Measurements from ENCODE around the gene C11orf71.

C11orf71 gene

DNA sequence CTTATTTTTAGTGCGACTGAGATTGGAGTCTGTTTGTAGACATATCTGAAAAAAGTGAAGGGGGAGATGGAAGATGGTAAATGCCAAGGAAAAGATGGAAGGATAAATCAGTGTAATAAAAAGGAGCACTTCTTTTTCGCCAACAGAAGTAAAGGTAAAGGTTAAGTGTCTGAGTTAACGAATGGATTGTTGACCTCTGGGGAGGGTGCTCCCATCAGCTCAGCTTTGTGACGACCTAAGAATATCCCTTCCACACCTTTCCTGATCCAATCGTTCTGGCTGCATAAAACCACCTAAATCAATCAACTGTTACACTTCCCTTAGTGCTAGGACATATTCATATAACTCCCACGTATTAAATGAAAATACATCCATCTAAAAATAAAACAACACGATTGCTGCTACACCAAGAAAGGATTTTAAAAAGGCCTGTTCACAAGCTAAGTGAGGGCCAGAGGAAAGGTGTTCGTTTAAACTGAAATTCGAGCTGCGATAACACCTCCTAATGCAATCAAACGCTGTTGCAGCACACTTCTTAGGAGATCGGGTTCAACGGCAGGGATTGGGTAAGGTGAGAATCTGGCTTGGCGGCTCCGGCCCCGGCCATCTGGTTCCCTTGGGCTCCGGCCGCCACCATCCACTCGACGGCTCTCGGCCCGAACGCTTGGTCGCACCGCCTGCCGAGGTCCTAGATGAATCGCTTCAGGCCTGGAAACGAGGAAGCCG, 658 bp downstream of the C11orf71 start:
- no peaks in the 10 kb centered on the region for H3K36me3 ChIP-seq (ENCODE audit: control insufficient read depth in 2 of 2, insufficient read depth in 2 of 2, low read length in 2 of 2)
- H3K9me3 ChIP-seq (ENCODE audit: control insufficient read depth in 2 of 2, low read length in 2 of 2), result no peaks in the 10 kb centered on the region
- no peaks in the 10 kb centered on the region for H3K27me3 ChIP-seq (ENCODE audit: control insufficient read depth in 1 of 2, insufficient read depth in 2 of 2, low read length in 2 of 2)
- H3K9ac ChIP-seq (ENCODE audit: low read length in 2 of 2), result peak overlapping the region; percentile 99
- peak overlapping the region; percentile 98 for H3K27ac ChIP-seq (ENCODE audit: low read length)
- peak overlapping the region; percentile 88 to 98 for H3K4me3 ChIP-seq (ENCODE audit: low read length in 2 of 2)
- H3K4me1 ChIP-seq (ENCODE audit: control insufficient read depth, insufficient read depth, low read length), result no peaks in the 10 kb centered on the region

DNA sequence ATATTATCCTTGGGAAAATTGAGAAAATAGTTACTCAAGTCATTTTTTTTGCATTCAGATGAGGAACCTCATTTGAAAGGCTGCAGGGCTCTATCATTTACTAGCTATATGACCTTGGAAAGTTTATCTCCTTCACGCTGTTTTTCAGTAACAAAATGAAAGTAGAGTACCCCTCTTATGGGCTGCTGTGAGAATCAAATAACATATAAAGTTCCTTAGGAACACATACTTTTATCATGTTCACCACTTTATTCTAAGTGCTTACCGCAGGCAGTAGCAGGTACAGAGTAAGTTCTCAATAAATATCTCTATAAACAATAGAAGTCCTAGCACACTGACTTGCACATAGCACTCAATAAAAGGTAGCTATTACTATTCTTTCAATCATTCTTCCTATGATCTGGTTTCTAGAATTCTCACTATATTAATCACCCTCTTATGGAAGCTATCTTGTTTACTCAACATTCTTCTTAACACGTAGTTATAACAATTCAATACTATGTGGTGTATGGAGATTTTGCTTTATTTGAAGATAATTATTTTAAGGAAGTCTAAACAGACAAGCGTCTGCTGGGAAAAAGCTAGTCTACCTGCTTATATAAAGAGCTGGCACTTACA, 1.9 kb downstream of the C11orf71 start:
- H3K36me3 ChIP-seq (ENCODE audit: control insufficient read depth in 2 of 2, insufficient read depth in 2 of 2, low read length in 2 of 2), result no peaks in the 10 kb centered on the region
- H3K27me3 ChIP-seq (ENCODE audit: control insufficient read depth in 1 of 2, insufficient read depth in 2 of 2, low read length in 2 of 2), result no peaks in the 10 kb centered on the region
- H3K27ac ChIP-seq (ENCODE audit: low read length), result no peak overlapping the region
- H3K9me3 ChIP-seq (ENCODE audit: control insufficient read depth in 2 of 2, low read length in 2 of 2), result no peaks in the 10 kb centered on the region
- no peak overlapping the region for H3K4me3 ChIP-seq (ENCODE audit: low read length in 2 of 2)
- H3K4me1 ChIP-seq (ENCODE audit: control insufficient read depth, insufficient read depth, low read length), result no peaks in the 10 kb centered on the region
- H3K9ac ChIP-seq (ENCODE audit: low read length in 2 of 2), result peak overlapping the region in 1 of 2 donors; percentile 99

DNA sequence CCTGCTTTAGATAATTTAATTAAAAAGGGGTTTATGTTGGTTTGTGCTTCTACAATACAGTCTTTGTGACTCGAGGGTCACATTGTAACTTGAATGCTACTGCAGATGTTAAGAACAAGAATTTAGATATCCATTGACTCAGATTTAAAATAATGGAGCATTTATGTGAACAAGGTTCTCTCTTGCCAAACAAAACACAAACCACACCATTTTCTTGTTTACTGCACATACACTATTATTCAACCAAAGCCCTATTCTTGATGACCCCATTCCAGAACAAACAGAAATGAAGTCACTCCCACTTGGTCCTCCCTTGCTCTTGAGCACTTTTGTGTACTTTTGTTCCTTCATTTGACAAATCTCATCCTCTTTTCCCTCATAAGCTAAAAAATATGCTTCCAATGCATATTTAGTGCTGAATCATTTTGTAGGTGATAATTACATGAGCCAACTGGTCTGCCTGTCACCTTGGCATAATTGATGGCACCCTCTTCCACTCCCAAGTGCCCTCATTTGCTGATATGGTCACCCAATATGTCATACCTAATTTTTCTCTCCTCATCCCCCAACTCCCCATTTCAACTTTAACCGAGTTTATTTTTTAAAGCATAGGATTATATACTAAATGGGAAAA, 2.8 kb downstream of the C11orf71 start:
- Histone ChIP-seq H3K4me3 (ENCODE audit: low read length in 2 of 2) (no peak overlapping the region), H3K27me3 (ENCODE audit: control insufficient read depth in 1 of 2, insufficient read depth in 2 of 2, low read length in 2 of 2) (no peaks in the 10 kb centered on the region), H3K4me1 (ENCODE audit: control insufficient read depth, insufficient read depth, low read length) (no peaks in the 10 kb centered on the region), H3K9me3 (ENCODE audit: control insufficient read depth in 2 of 2, low read length in 2 of 2) (no peaks in the 10 kb centered on the region), H3K27ac (ENCODE audit: low read length) (no peak overlapping the region), H3K9ac (ENCODE audit: low read length in 2 of 2) (no peak overlapping the region), H3K36me3 (ENCODE audit: control insufficient read depth in 2 of 2, insufficient read depth in 2 of 2, low read length in 2 of 2) (no peaks in the 10 kb centered on the region)

DNA sequence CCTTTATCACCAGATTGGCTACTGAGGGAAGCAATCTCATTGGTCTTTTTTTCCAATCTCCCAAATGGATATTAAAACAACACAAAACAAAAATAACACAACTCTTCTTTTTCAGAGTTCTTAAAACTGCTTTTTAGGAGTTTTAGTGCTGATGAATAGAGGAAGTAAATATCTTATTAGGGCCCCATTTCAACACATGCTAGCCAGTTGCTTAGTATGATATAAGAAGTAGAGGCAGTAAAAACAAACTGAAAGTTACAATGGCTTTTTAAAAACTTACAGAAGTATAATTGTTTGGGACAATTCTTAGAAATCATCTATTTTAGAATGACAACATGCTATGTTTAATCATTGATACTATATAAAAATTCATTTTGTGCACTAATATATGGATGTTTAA, 3.4 kb downstream of the C11orf71 start:
- H3K9ac ChIP-seq (ENCODE audit: low read length in 2 of 2), result no peak overlapping the region
- H3K27ac ChIP-seq (ENCODE audit: low read length), result no peak overlapping the region
- no peaks in the 10 kb centered on the region for H3K36me3 ChIP-seq (ENCODE audit: control insufficient read depth in 2 of 2, insufficient read depth in 2 of 2, low read length in 2 of 2)
- H3K9me3 ChIP-seq (ENCODE audit: control insufficient read depth in 2 of 2, low read length in 2 of 2), result no peaks in the 10 kb centered on the region
- no peaks in the 10 kb centered on the region for H3K27me3 ChIP-seq (ENCODE audit: control insufficient read depth in 1 of 2, insufficient read depth in 2 of 2, low read length in 2 of 2)
- H3K4me1 ChIP-seq (ENCODE audit: control insufficient read depth, insufficient read depth, low read length), result no peaks in the 10 kb centered on the region
- H3K4me3 ChIP-seq (ENCODE audit: low read length in 2 of 2), result no peak overlapping the region

DNA sequence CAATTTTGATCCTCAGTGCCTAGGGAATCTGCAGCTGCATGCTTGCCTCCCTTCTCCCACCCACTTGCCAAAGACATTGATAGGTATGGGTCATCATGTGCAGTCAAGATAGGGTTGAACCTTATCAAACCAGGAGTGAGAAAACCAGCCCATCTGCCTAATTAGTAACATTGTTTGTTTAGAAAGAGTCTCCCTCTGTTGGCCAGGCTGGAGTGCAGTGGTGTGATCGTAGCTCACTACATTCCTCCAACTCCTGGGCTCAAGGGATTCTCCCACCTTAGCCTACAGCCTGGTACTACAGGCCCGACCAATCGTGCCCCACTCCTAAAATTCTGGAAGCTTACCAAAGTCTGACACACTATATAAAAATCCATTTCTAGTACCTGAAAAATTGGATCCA, 4.6 kb downstream of the C11orf71 start:
- no peaks in the 10 kb centered on the region for H3K27me3 ChIP-seq (ENCODE audit: control insufficient read depth in 1 of 2, insufficient read depth in 2 of 2, low read length in 2 of 2)

DNA sequence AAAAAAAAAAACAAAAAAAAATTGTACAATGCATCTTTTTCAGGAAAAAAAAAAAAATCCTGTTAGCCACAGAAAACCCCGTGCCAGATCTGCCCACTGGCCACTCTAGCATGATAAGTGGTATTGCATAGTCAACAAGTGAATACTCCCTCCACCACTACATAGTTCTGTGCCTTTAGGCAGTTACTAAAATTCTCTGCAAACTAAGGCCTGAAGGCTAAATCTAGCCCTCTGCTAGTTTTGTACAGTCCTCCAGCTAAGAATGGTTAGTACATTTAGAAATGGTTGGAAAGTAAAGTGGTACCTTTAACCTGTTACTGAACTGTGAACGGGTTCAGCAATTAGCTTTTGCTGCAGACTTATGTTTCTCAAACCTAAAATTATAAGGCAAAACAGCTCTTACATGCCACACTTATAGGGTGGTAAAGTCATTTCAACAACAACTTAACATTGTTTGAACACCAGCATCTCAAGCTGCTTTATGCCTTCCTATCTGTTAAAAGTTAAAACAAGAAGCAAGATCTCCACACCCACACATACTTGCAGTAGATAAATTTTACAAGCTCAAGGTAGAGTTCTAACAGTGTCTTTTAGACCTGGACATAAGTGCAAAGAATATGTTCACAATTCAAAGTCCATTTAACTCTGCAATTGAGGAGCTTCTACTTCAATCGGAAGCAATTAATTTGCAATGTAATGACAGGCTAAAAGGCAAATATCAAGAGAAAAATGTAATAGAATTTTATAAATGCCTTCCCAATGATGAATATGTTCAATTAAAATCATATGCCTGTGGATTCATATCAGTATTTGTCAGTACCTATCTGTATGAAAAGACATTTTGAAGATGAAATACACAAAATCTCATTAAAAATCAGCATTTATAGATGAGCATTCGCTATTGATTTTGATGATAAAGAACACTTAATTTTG, 7.3 kb downstream of the C11orf71 start:
- Histone ChIP-seq H3K9ac (ENCODE audit: low read length in 2 of 2) (no peak overlapping the region), H3K4me3 (ENCODE audit: low read length in 2 of 2) (no peak overlapping the region), H3K27me3 (ENCODE audit: control insufficient read depth in 1 of 2, insufficient read depth in 2 of 2, low read length in 2 of 2) (no peaks in the 10 kb centered on the region), H3K36me3 (ENCODE audit: control insufficient read depth in 2 of 2, insufficient read depth in 2 of 2, low read length in 2 of 2) (no peaks in the 10 kb centered on the region), H3K27ac (ENCODE audit: low read length) (no peak overlapping the region), H3K9me3 (ENCODE audit: control insufficient read depth in 2 of 2, low read length in 2 of 2) (no peaks in the 10 kb centered on the region), H3K4me1 (ENCODE audit: control insufficient read depth, insufficient read depth, low read length) (no peaks in the 10 kb centered on the region)

More for the DNA sequence above, 4.6 kb downstream of the C11orf71 start:
- Histone ChIP-seq H3K9me3 (ENCODE audit: control insufficient read depth in 2 of 2, low read length in 2 of 2) (no peaks in the 10 kb centered on the region), H3K4me3 (ENCODE audit: low read length in 2 of 2) (no peak overlapping the region), H3K36me3 (ENCODE audit: control insufficient read depth in 2 of 2, insufficient read depth in 2 of 2, low read length in 2 of 2) (no peaks in the 10 kb centered on the region), H3K9ac (ENCODE audit: low read length in 2 of 2) (no peak overlapping the region), H3K27ac (ENCODE audit: low read length) (no peak overlapping the region), H3K4me1 (ENCODE audit: control insufficient read depth, insufficient read depth, low read length) (no peaks in the 10 kb centered on the region)

DNA sequence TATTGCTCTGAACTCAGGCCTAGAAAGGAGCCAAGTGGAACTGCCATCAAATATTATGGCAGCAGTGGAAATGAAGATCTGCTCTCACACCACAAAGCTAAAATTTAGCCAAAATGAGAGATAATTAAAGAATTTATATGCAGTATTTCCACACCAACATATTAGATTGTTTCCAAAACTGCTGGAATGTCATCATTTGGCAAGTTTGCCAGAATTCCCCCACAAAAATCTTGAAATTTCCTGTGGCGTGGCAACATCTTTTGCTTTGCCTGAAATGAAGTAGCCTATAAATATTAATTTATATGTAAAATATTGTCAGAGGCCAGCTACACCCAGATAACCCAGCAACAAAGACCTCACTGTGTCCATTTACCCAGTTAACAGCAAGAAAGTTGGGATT, 13.8 kb downstream of the C11orf71 start:
- Histone ChIP-seq H3K27me3 (ENCODE audit: control insufficient read depth in 1 of 2, insufficient read depth in 2 of 2, low read length in 2 of 2) (no peaks in the 10 kb centered on the region), H3K4me3 (ENCODE audit: low read length in 2 of 2) (no peak overlapping the region), H3K36me3 (ENCODE audit: control insufficient read depth in 2 of 2, insufficient read depth in 2 of 2, low read length in 2 of 2) (no peaks in the 10 kb centered on the region), H3K4me1 (ENCODE audit: control insufficient read depth, insufficient read depth, low read length) (no peaks in the 10 kb centered on the region), H3K9ac (ENCODE audit: low read length in 2 of 2) (no peak overlapping the region), H3K9me3 (ENCODE audit: control insufficient read depth in 2 of 2, low read length in 2 of 2) (peaks cover 0 to 3% of the 10 kb centered on the region in 2 donors), H3K27ac (ENCODE audit: low read length) (no peak overlapping the region)

DNA sequence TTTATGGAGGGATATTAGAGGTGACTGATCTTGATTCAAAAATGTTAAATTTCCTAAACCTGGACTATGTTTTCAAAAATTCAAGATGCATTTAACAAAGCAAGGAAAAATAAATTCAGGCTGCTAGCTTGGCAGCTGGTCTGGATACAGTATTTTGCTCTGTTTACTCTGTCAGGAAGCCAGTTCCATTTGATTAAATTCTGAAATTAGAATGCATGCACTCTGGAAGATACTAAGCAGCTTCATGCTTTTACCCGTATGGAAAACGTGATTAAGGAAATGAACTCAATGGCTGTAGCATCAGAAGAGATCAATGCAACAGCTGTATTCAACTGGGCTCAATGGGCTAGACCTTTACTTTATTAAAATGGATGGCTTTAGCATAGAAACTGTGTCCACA, 14.2 kb downstream of the C11orf71 start:
- Histone ChIP-seq H3K36me3 (ENCODE audit: control insufficient read depth in 2 of 2, insufficient read depth in 2 of 2, low read length in 2 of 2) (no peaks in the 10 kb centered on the region), H3K9me3 (ENCODE audit: control insufficient read depth in 2 of 2, low read length in 2 of 2) (peaks cover 0 to 3% of the 10 kb centered on the region in 2 donors), H3K27me3 (ENCODE audit: control insufficient read depth in 1 of 2, insufficient read depth in 2 of 2, low read length in 2 of 2) (no peaks in the 10 kb centered on the region), H3K4me1 (ENCODE audit: control insufficient read depth, insufficient read depth, low read length) (no peaks in the 10 kb centered on the region), H3K9ac (ENCODE audit: low read length in 2 of 2) (no peak overlapping the region), H3K4me3 (ENCODE audit: low read length in 2 of 2) (no peak overlapping the region), H3K27ac (ENCODE audit: low read length) (no peak overlapping the region)

DNA sequence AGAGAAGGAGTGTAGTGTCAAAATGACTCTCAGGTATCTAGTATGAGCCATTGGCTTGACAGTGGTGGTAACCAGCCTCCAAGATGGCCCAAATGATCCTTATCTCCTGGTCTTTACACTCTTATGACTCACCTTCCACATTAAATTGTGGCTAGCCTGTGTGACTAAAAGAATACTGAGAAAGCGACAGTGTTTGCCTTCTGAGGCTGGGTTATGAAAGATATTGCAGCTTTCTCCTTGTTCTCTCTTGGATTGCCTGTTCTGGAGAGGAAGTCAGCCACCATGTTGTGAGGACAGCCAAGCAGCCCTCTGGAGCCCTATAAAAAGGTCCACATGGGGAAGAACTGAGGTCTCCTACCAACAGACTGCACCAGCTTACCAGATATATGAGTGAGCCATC, 15.8 kb downstream of the C11orf71 start:
- Histone ChIP-seq H3K36me3 (ENCODE audit: control insufficient read depth in 2 of 2, insufficient read depth in 2 of 2, low read length in 2 of 2) (no peaks in the 10 kb centered on the region), H3K27ac (ENCODE audit: low read length) (no peak overlapping the region), H3K27me3 (ENCODE audit: control insufficient read depth in 1 of 2, insufficient read depth in 2 of 2, low read length in 2 of 2) (no peaks in the 10 kb centered on the region), H3K9me3 (ENCODE audit: control insufficient read depth in 2 of 2, low read length in 2 of 2) (peaks cover 0 to 3% of the 10 kb centered on the region in 2 donors), H3K4me3 (ENCODE audit: low read length in 2 of 2) (no peak overlapping the region), H3K9ac (ENCODE audit: low read length in 2 of 2) (no peak overlapping the region), H3K4me1 (ENCODE audit: control insufficient read depth, insufficient read depth, low read length) (no peaks in the 10 kb centered on the region)

DNA sequence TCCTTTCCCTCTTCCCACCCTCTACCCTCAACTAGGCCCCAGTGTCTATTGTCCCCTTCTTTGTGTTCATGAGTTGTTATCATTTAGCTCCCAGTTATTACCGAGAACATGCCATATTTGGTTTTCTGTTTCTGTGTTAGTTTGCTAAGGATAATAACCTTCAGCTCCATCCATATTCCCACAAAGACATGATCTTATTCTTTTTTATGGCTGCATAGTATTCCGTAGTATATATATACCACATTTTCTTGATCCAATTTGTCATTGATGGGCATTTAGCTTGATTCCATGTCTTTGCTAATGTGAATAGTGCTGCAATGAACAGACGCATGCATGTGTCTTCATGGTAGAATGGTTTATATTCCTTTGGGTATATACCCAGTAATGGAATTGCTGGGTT, 17.8 kb downstream of the C11orf71 start:
- Histone ChIP-seq H3K4me3 (ENCODE audit: low read length in 2 of 2) (no peak overlapping the region), H3K4me1 (ENCODE audit: control insufficient read depth, insufficient read depth, low read length) (no peaks in the 10 kb centered on the region), H3K36me3 (ENCODE audit: control insufficient read depth in 2 of 2, insufficient read depth in 2 of 2, low read length in 2 of 2) (no peaks in the 10 kb centered on the region), H3K9me3 (ENCODE audit: control insufficient read depth in 2 of 2, low read length in 2 of 2) (peaks cover 0 to 3% of the 10 kb centered on the region in 2 donors), H3K27me3 (ENCODE audit: control insufficient read depth in 1 of 2, insufficient read depth in 2 of 2, low read length in 2 of 2) (no peaks in the 10 kb centered on the region), H3K9ac (ENCODE audit: low read length in 2 of 2) (no peak overlapping the region), H3K27ac (ENCODE audit: low read length) (no peak overlapping the region)
